Tibial nerve (tissue), 4 donors: Measurements from ENCODE around the gene SEMA3F. TPM values are rescaled to one million over a fixed set of nuclear protein-coding genes. Genes with fewer than 3 reads are reported as not detected.

Experiments
- DNase-seq, 2 donors: peaks; one replicate each; pipeline ENCODE4 v3.0.0-alpha.2; 2019; ENCODE audit warnings: low spot score in 2 of 2
- H3K27ac ChIP-seq, 4 donors: fragments of 200-600 bp; sonication (generic) in 3 of 4; one replicate each; pipeline ENCODE4 v1.5.1; 2017 to 2019; ENCODE audit warnings: mild to moderate bottlenecking in 1 of 4
- H3K27me3 ChIP-seq, 2 donors: fragments of 200-600 bp; sonication (generic) in 1 of 2; one replicate each; pipeline versions ENCODE4 v1.5.1 to v1.6.0; 2017 to 2019
- H3K36me3 ChIP-seq, 3 donors: fragments of 200-600 bp; sonication (generic); one replicate each; pipeline ENCODE4 v1.5.1; 2018 to 2019
- H3K4me1 ChIP-seq, 4 donors: fragments of 200-600 bp; sonication (generic) in 3 of 4; one replicate each; pipeline ENCODE4 v1.5.1; 2017 to 2019
- H3K4me3 ChIP-seq, 4 donors: fragments of 200-600 bp; sonication (generic) in 3 of 4; one replicate each; pipeline ENCODE4 v1.5.1; 2017 to 2019; ENCODE audit warnings: mild to moderate bottlenecking in 1 of 4, moderate library complexity in 1 of 4
- H3K9me3 ChIP-seq, 4 donors: fragments of 200-600 bp; sonication (generic) in 3 of 4; one replicate each; pipeline ENCODE4 v1.5.1; 2017 to 2019
- EP300 ChIP-seq, 2 donors: sonication (generic); formaldehyde crosslinking; IDR thresholded peaks; one replicate each; pipeline ENCODE4 v1.6.1; 2017; ENCODE audit warnings: antibody characterized with exemption in 2 of 2, mild to moderate bottlenecking in 1 of 2
- POLR2A ChIP-seq, 2 donors: fragments of 450-650 bp; IDR thresholded peaks; one replicate each; pipeline ENCODE4 v1.6.1; 2017; ENCODE audit warnings: antibody characterized with exemption in 2 of 2, mild to moderate bottlenecking in 2 of 2, moderate library complexity in 2 of 2
- WGBS, 2 donors: methylation state at CpG; one replicate each; pipeline ENCODE4 v1.1.5; 2018; 5-methylcytosine and 5-hydroxymethylcytosine counted together
- total RNA-seq, 4 donors: library from RNA; depleted of rRNA; stranded (reverse); fragments of >200 nt; gene quantifications; one replicate each; pipeline ENCODE4 v1.1.0, GENCODE V29; 2016
- TF ChIP-seq, protein P1 (sequence below), 5 experiments: fragments of 200-600 bp in 3 of 5; fragments of 450-650 bp in 2 of 5; sonication (generic) in 3 of 5; IDR thresholded peaks; one replicate each; pipeline ENCODE4 v1.5.1; 2016 to 2019; ENCODE audit warnings: antibody characterized with exemption in 5 of 5, mild to moderate bottlenecking in 3 of 5, moderate library complexity in 2 of 5

Gene SEMA3F
- total RNA-seq, 4 donors from 2014 or later = 14.4 to 58.5 (median 17.4) TPM

DNA sequence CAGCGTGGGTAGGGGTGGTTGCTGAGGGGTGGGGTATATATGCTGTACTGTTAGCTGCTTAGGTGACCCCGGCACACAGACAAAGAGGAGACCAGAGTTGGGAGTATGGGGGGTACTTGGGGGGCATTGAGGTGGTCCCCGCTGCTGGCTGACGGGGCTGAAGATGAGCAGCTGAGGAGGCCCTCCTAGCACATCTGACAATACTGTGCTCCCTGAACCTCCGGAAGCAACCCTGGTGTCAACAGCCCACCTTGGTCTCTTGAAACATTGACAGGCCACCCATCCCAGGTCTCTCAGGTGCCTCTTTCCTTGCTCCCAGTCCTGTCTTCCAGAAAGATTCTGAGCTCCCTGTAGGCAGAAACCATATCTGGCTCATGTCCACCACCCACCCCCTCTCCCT is 19.2 kb upstream of the SEMA3F start:
- 87 to 100% methylated on average over 5 of the region's 5 CpGs for WGBS, 2 donors
- no peak overlapping the region for H3K4me3 ChIP-seq
- no peaks in the 10 kb centered on the region for H3K9me3 ChIP-seq
- TF ChIP-seq, protein P1, sequence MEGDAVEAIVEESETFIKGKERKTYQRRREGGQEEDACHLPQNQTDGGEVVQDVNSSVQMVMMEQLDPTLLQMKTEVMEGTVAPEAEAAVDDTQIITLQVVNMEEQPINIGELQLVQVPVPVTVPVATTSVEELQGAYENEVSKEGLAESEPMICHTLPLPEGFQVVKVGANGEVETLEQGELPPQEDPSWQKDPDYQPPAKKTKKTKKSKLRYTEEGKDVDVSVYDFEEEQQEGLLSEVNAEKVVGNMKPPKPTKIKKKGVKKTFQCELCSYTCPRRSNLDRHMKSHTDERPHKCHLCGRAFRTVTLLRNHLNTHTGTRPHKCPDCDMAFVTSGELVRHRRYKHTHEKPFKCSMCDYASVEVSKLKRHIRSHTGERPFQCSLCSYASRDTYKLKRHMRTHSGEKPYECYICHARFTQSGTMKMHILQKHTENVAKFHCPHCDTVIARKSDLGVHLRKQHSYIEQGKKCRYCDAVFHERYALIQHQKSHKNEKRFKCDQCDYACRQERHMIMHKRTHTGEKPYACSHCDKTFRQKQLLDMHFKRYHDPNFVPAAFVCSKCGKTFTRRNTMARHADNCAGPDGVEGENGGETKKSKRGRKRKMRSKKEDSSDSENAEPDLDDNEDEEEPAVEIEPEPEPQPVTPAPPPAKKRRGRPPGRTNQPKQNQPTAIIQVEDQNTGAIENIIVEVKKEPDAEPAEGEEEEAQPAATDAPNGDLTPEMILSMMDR (IDR thresholded peaks at IDR 0.05) = no peak
- no peak for TF ChIP-seq POLR2A (IDR thresholded peaks at IDR 0.05)
- TF ChIP-seq EP300 (IDR thresholded peaks at IDR 0.05) = no peak
- H3K27ac ChIP-seq = no peak overlapping the region
- no peak for DNase-seq
- no peaks in the 10 kb centered on the region for H3K36me3 ChIP-seq
- no peaks in the 10 kb centered on the region for H3K27me3 ChIP-seq
- H3K4me1 ChIP-seq = peaks cover 0 to 10% (median 0%) of the 10 kb centered on the region in 4 donors

DNA sequence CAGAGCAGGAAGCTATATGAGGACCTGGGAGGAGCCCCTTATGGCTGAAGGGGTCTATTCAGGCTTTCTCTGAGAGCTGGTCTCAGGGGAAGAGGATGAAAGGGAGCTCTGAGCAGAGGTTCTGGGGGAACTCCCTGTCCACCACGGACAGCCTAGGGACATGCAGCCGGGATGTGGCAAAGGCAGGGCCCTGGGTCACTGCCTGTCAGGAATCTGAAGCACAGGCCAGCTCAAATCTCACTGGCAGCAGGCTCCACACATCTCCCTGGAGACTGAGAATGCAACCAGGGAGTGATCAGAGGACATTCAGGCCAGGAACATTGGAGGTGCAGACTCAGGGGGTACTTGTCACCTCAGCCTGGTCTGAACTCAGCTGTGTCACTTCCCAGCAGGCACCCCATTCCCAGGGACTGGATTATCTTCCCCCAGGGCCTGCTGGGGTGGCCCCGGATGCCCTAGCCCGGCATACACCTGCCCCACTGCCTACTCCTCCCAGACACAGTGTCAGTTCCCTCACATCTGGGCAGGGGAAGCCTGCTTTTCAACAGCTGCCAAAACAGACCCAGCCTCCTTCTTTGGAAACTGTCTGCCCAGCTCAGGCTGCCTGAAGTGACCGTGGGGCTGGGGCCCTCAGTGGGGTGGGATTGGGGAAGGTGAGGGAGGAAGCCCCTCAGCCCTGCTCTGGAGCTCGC is 18.3 kb upstream of the SEMA3F start:
- Histone ChIP-seq H3K36me3 (no peaks in the 10 kb centered on the region), H3K9me3 (no peaks in the 10 kb centered on the region), H3K27ac (no peak overlapping the region), H3K4me1 (peaks cover 0 to 10% (median 0%) of the 10 kb centered on the region in 4 donors), H3K27me3 (no peaks in the 10 kb centered on the region), H3K4me3 (no peak overlapping the region)
- DNase-seq = no peak
- TF ChIP-seq EP300 (IDR thresholded peaks at IDR 0.05) (no peak), POLR2A (IDR thresholded peaks at IDR 0.05) (no peak)
- TF ChIP-seq, protein P1 (IDR thresholded peaks at IDR 0.05) = no peak
- 60 to 73% methylated on average over 6 of the region's 6 CpGs for WGBS, 2 donors

DNA sequence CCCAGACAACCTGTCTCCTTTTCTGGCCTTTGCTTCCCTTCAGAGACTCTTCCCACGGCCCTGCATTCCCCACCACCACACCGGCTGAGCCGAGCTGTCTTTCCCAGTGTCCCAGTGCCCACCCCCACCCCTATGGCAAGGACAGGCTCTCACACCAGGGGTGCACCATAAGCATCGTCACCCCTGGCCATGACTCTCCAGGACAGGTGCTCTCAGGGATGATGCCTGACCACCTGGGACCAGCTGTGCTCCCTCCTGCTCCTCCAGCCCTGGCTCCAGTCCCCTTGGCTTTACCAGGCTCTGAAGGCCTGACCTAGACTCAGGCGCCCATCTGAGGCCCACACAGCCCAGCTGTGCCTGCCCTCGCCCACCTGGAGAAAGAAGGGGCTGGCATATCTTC is 17.6 kb upstream of the SEMA3F start:
- TF ChIP-seq, protein P1 (IDR thresholded peaks at IDR 0.05) = no peak
- TF ChIP-seq POLR2A (IDR thresholded peaks at IDR 0.05) (no peak), EP300 (IDR thresholded peaks at IDR 0.05) (no peak)
- H3K4me1 ChIP-seq = peaks cover 0 to 10% (median 0%) of the 10 kb centered on the region in 4 donors
- H3K4me3 ChIP-seq = no peak overlapping the region
- H3K9me3 ChIP-seq = no peaks in the 10 kb centered on the region
- no peaks in the 10 kb centered on the region for H3K27me3 ChIP-seq
- WGBS, 2 donors = 79 to 88% methylated on average over 6 of the region's 6 CpGs
- no peaks in the 10 kb centered on the region for H3K36me3 ChIP-seq
- H3K27ac ChIP-seq = no peak overlapping the region
- DNase-seq = no peak

DNA sequence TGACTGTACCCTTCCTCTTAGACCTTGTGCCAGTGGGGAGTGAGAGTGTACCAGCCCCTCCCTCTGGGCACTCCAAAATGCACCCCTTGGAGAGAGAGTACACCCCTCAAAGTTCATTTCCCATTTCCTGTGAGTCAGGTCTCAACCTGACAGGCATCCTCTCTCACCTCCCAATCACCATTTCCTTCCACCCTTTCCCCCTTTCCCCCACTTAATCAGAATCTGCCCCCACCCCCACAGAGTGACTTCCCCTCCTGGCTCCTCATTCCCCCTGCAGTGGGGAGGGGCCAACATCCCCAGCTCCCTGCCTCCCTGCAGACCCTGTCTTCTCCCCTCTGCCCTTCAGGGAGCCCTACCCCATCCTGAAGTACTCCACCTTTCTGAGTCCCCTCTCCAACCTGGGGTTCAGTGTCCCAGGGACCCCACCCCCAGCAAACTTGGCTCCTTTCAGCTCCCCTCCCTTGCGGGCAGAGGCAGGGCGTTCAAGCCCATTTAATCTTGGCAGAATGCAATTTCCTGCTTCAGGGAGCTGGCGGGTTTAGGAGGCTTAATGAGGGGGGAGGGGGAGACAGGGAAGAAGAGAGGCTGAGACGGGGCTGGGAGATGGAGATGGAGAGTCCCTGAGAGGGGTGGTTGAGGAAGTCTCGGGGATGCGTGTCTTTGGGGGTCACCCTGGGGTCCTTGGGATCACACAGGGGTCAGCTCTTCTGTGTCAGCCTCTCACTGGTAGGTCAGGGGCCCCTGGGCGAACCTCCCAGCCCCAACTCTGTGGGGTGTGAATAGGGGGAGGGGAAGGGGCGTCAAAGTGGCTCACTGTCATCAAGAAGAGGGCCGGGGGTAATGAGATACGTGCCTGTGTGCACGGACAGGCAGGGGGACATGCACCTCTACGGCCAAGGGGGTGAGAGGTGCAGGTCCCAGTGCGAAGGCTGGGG is 16.6 kb upstream of the SEMA3F start:
- Histone ChIP-seq H3K9me3 (no peaks in the 10 kb centered on the region), H3K27me3 (no peaks in the 10 kb centered on the region), H3K27ac (no peak overlapping the region), H3K4me3 (no peak overlapping the region), H3K4me1 (peaks cover 0 to 10% (median 0%) of the 10 kb centered on the region in 4 donors), H3K36me3 (no peaks in the 10 kb centered on the region)
- WGBS, 2 donors = 16 to 17% methylated on average over 12 to 13 of the region's 13 CpGs
- no peak for DNase-seq
- TF ChIP-seq, protein P1 (IDR thresholded peaks at IDR 0.05) = no peak
- TF ChIP-seq POLR2A (IDR thresholded peaks at IDR 0.05) (no peak), EP300 (IDR thresholded peaks at IDR 0.05) (no peak)

DNA sequence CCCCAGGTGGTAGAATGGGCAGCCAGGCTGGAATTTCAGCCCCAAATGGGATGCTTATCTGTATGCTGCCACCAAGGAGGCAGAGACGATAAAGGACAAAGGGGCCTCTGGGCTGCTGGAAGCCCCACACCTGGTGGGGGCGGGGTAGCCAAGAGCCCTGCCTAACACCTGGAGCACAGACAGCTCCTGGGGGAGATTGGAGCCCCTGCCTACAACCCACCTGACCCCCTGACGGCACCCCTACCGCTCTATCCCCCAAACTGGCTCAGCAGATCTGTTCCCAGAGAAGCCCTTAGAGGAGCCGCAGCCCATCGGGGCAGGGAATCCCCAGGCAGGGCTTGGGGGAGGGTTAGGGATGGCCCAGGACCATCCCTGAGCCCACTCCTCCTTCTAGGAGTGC is 15.8 kb upstream of the SEMA3F start:
- Histone ChIP-seq H3K4me3 (no peak overlapping the region), H3K4me1 (peaks cover 0 to 10% (median 0%) of the 10 kb centered on the region in 4 donors), H3K36me3 (no peaks in the 10 kb centered on the region), H3K27me3 (no peaks in the 10 kb centered on the region), H3K27ac (no peak overlapping the region), H3K9me3 (no peaks in the 10 kb centered on the region)
- WGBS, 2 donors = 63 to 73% methylated on average over 6 of the region's 6 CpGs
- TF ChIP-seq POLR2A (IDR thresholded peaks at IDR 0.05) (no peak), EP300 (IDR thresholded peaks at IDR 0.05) (no peak)
- TF ChIP-seq, protein P1 (IDR thresholded peaks at IDR 0.05) = no peak
- DNase-seq = no peak
